ENCODE data around the gene GCK.

GCK gene

GRCh38 chr7:44222776-44223261, 33.6 kb upstream of the GCK start:
- DNase-seq (ENCODE audit: low spot score), result no peak

GRCh38 chr7:44222074-44222473, 32.8 kb upstream of the GCK start:
- DNase-seq (ENCODE audit: low spot score), result no peak

- no peak for DNase-seq (ENCODE audit: low spot score)
Observed at GRCh38 chr7:44221231-44221791, 32.1 kb upstream of the GCK start.

- DNase-seq (ENCODE audit: low spot score), result no peak
Observed at GRCh38 chr7:44220358-44221112, 31.3 kb upstream of the GCK start.

- no peak for DNase-seq (ENCODE audit: low spot score)
Observed at GRCh38 chr7:44220046-44220357, 30.8 kb upstream of the GCK start.

GRCh38 chr7:44219371-44220045, 30.3 kb upstream of the GCK start:
- DNase-seq (ENCODE audit: low spot score), result no peak

- DNase-seq (ENCODE audit: low spot score), result no peak
Observed at GRCh38 chr7:44218418-44219201, 29.4 kb upstream of the GCK start.

- no peak for DNase-seq (ENCODE audit: low spot score)
Observed at GRCh38 chr7:44217852-44218402, 28.7 kb upstream of the GCK start.

- no peak for DNase-seq (ENCODE audit: low spot score)
Observed at GRCh38 chr7:44217223-44217714, 28.0 kb upstream of the GCK start.

- no peak for DNase-seq (ENCODE audit: low spot score)
Observed at GRCh38 chr7:44216521-44217222, 27.4 kb upstream of the GCK start.

- DNase-seq (ENCODE audit: low spot score), result no peak
Observed at GRCh38 chr7:44216019-44216418, 26.8 kb upstream of the GCK start.

- DNase-seq (ENCODE audit: low spot score), result no peak
Observed at GRCh38 chr7:44215531-44215930, 26.3 kb upstream of the GCK start.

GRCh38 chr7:44213877-44214388, 24.7 kb upstream of the GCK start:
- no peak for DNase-seq (ENCODE audit: low spot score)

GRCh38 chr7:44213206-44213876, 24.1 kb upstream of the GCK start:
- no peak for DNase-seq (ENCODE audit: low spot score)

- DNase-seq (ENCODE audit: low spot score), result no peak
Observed at GRCh38 chr7:44212581-44213184, 23.4 kb upstream of the GCK start.

GRCh38 chr7:44212018-44212417, 22.8 kb upstream of the GCK start:
- DNase-seq (ENCODE audit: low spot score), result no peak

- no peak for DNase-seq (ENCODE audit: low spot score)
Observed at GRCh38 chr7:44211126-44211675, 22.0 kb upstream of the GCK start.

GRCh38 chr7:44210107-44210506, 20.9 kb upstream of the GCK start:
- no peak for DNase-seq (ENCODE audit: low spot score)

GRCh38 chr7:44208085-44208484, 18.8 kb upstream of the GCK start:
- no peak for DNase-seq (ENCODE audit: low spot score)

GRCh38 chr7:44206008-44206407, 16.8 kb upstream of the GCK start:
- no peak for DNase-seq (ENCODE audit: low spot score)
